Heart right ventricle (tissue), 16 donors: ENCODE results near the gene ATG16L1. TPM values are rescaled to one million over a fixed set of nuclear protein-coding genes. Genes with fewer than 3 reads are reported as not detected.

Experiments used
- ATAC-seq, 8 donors: fragments of 200-7000 bp; cut with Tn5 transposase; one replicate each; pipeline ENCODE4 v1.9.1; 2020; ENCODE audit warnings: mild to moderate bottlenecking in 8 of 8, moderate library complexity in 8 of 8, moderate number of reproducible peaks in 1 of 8
- DNase-seq, 2 donors: peaks; one replicate each; pipeline ENCODE4 v3.0.0-alpha.2; 2020
- H3K27ac ChIP-seq, 10 donors: fragments of 200-600 bp; sonication (generic) in 2 of 10; one replicate each; pipeline versions ENCODE4 v1.5.0 to v1.8.0; 2020 to 2022; ENCODE audit warnings: mild to moderate bottlenecking in 3 of 10
- H3K27me3 ChIP-seq, 7 donors: fragments of 200-600 bp; one replicate each; pipeline ENCODE4 v1.8.0; 2021 to 2022; ENCODE audit warnings: mild to moderate bottlenecking in 2 of 7
- H3K36me3 ChIP-seq, 9 donors: fragments of 200-600 bp; sonication (generic) in 1 of 9; one replicate each; pipeline versions ENCODE4 v1.5.0 to v1.8.0; 2020 to 2022; ENCODE audit warnings: mild to moderate bottlenecking in 2 of 9
- H3K4me1 ChIP-seq, 9 donors: fragments of 200-600 bp; sonication (generic) in 1 of 9; one replicate each; pipeline versions ENCODE4 v1.5.0 to v1.8.0; 2020 to 2022; ENCODE audit warnings: mild to moderate bottlenecking in 4 of 9
- H3K4me3 ChIP-seq, 10 donors: fragments of 200-600 bp; sonication (generic) in 2 of 10; one replicate each; pipeline versions ENCODE4 v1.5.0 to v1.8.0; 2020 to 2022; ENCODE audit warnings: mild to moderate bottlenecking in 7 of 10, moderate library complexity in 2 of 10
- H3K9me3 ChIP-seq, 11 donors: fragments of 200-600 bp in 10 of 11; sonication (generic) in 2 of 11; one replicate each; pipeline versions ENCODE4 v1.5.0 to v1.8.0; 2013 to 2022; ENCODE audit warnings: mild to moderate bottlenecking in 2 of 11, control low read depth in 1 of 11, moderate library complexity in 1 of 11
- WGBS, 2 donors: extraction: QIAGEN DNeasy Blood & Tissue Kit; methylation state at CpG; one replicate each; pipeline ENCODE4 v1.1.7; 2013; ENCODE audit warnings: inconsistent platforms in 1 of 2; 5-methylcytosine and 5-hydroxymethylcytosine counted together
- intact Hi-C, 10 donors: fragments of 100-400 bp; cut with DNase I; formaldehyde crosslinking; loops; one replicate each; pipeline versions ENCODE4 v1.11.1 to v1.14.2; 2022
- polyA plus RNA-seq, 2 donors: library from polyadenylated mRNA; stranded (reverse); fragments of 200-250 nt; gene quantifications; one replicate each; pipeline ENCODE4 v1.2.3, GENCODE V29; 2013
- total RNA-seq, 10 donors: library from RNA; stranded (reverse); fragmentation: NEBNext Ultra II Directional in 3 of 10; extraction: Animal tissue kit (Norgen Biotek cat#: 25700) in 3 of 10; gene quantifications; one replicate each; pipeline versions ENCODE4 v1.2.1 to v1.2.4, GENCODE V29; 2021 to 2023
- TF ChIP-seq, protein P1 (sequence below), 9 donors: fragments of 200-600 bp; sonication (generic) in 2 of 9; IDR thresholded peaks; one replicate each; pipeline versions ENCODE4 v1.5.0 to v1.8.0; 2021 to 2022; ENCODE audit warnings: antibody characterized with exemption in 9 of 9, mild to moderate bottlenecking in 5 of 9, moderate library complexity in 1 of 9
- donor health status: Arrhythmogenic right ventricular cardiomyopathy.
- donor health status: ischemic (EF 13 %, LVEDD 7.1; RV severe dilation, severe dysfunction).
- donor health status: healthy with polysubstance abuse.
- donor health status: DM: no; HTN: yes; CAD: no.
- donor health status: DM: no; HTN: no; CAD: no.
- donor health status: ischemic (EF 25% LVEDD 6.9; RV normal size, moderate dysfunction).
- donor health status: ischemic (EF 25% LVEDD 5.7; RV mildly dilated, moderate dysfunction).
- donor health status: healthy.
- donor health status: DM: yes; HTN: yes; CAD: no.
- donor health status: Ischemic cardiomyopathy.
- donor health status: ischemic (EF 35%, LVEDD 5.7; RV mildly dilated, moderate dysfunction).
- donor health status: nonischemic (EF 11% LVEDD 7.7; RV severe dilation, severe dysfunction).
- donor health status: DM: yes; HTN: yes; CAD: no.
- donor health status: PGD.
- donor health status: ischemic (EF 29% LVEDD 5.4; RV normal size, mild dysfunction).
- donor health status: nonischemic (EF 23%, LVEDD 6.1; RV moderate dilation, normal function).

The ATG16L1 gene
- total and polyA plus RNA-seq, 12 donors: 7.4 to 19.2 (median 15.5) TPM

DNA sequence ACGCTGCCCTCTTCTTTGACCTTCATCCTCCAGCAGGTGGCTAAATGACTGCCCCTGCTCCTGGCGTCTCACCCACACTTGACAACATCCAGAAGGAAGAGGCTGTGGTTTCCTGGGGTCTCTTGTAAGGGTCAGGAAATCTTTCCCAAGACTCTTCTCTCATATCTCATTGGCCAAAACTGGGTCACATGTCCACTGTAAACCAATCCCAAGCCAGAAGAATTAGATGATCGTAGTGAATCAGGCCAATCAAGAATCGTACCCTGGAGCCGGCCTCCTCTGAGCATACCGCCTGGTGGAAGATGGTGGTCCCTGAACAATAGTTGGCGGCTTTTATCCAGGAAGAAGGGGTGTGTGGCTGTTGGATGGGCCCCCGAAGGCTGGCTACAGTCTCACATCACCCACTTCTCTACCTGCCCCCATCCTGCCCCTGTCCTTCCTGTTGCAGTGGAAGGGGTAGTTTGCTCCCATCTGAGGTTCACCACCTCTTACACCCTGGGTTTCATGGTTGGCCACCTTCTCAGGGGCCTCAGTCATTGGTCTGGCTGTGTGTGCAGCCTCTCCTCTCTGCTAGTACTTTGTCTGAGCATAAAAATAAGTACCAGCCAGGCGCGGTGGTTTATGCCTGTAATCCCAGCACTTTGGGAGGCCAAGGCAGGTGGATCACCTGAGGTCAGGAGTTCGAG is 59.9 kb downstream of the ATG16L1 start:
- H3K4me1 ChIP-seq: no peaks in the 10 kb centered on the region
- no peaks in the 10 kb centered on the region for H3K9me3 ChIP-seq
- H3K36me3 ChIP-seq: no peaks in the 10 kb centered on the region
- intact Hi-C loops: no loop called here
- WGBS, 2 donors: 86 to 89% methylated on average over 11 of the region's 11 CpGs
- no peak overlapping the region for H3K27ac ChIP-seq
- H3K4me3 ChIP-seq: no peak overlapping the region
- H3K27me3 ChIP-seq: no peaks in the 10 kb centered on the region
- ATAC-seq (no peak), DNase-seq (no peak)
- TF ChIP-seq, protein P1, sequence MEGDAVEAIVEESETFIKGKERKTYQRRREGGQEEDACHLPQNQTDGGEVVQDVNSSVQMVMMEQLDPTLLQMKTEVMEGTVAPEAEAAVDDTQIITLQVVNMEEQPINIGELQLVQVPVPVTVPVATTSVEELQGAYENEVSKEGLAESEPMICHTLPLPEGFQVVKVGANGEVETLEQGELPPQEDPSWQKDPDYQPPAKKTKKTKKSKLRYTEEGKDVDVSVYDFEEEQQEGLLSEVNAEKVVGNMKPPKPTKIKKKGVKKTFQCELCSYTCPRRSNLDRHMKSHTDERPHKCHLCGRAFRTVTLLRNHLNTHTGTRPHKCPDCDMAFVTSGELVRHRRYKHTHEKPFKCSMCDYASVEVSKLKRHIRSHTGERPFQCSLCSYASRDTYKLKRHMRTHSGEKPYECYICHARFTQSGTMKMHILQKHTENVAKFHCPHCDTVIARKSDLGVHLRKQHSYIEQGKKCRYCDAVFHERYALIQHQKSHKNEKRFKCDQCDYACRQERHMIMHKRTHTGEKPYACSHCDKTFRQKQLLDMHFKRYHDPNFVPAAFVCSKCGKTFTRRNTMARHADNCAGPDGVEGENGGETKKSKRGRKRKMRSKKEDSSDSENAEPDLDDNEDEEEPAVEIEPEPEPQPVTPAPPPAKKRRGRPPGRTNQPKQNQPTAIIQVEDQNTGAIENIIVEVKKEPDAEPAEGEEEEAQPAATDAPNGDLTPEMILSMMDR (IDR thresholded peaks at IDR 0.05): no peak

DNA sequence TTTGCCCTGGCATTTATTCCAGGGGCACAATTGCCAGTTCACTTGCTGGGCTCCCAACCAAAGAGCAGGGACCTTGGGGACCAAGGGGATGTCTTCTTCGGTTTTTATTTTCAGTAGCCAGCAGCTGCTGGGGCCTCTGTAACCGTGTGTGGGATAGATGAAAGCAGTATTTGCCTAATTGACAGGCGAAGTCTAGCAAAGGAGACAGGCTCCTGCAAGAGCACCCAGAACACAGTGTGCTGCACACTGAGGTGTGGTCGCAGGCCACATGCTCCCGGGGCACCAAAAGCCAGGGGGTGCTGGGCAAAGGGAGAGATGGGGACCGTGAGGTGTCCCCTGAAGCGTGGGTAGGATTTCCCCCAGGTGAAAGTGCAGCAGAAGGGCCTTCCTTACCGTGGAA is 61.4 kb downstream of the ATG16L1 start:
- no peak overlapping the region for H3K4me3 ChIP-seq
- DNase-seq: no peak
- 77 to 80% methylated on average over 8 of the region's 8 CpGs for WGBS, 2 donors
- H3K4me1 ChIP-seq: no peaks in the 10 kb centered on the region
- H3K36me3 ChIP-seq: no peaks in the 10 kb centered on the region
- intact Hi-C loops: no loop called here
- ATAC-seq: no peak
- no peaks in the 10 kb centered on the region for H3K27me3 ChIP-seq
- H3K9me3 ChIP-seq: no peaks in the 10 kb centered on the region
- TF ChIP-seq, protein P1 (IDR thresholded peaks at IDR 0.05): no peak
- no peak overlapping the region for H3K27ac ChIP-seq

DNA sequence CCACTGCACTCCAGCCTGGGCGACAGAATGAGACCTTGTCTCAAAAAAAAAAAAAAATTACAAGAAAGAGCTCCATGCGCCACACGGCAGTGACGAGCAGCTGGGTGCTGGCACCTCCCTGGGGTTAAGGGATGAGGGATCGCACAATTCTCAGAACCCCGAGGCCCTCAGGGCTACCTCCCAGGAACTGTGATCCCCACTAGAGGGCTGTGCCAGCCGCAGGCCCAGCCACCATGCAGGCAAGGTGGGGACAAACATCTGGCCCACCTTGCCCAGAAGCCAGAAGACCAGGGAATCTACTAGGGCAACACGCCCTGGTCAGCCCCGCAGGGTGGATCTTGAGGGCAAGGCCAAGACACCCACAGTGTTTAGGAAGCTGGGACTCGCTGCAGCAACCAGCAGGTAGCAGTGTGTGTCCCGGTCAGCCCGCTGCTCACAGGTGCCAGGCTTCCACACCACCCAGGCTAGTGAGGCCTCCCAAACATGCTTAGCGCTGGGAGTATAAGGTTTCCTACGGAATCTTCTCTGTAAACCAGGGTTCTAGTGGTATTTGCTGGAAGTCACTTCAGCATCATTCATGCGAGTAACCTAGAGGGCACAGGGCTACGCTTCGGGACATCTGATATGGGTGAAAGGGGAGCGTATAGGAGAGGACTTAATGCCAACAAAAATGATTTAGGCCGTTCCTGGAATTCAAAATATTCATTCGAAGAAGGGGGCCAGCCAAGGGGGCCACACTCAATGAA is 62.9 kb downstream of the ATG16L1 start:
- TF ChIP-seq, protein P1 (IDR thresholded peaks at IDR 0.05): no peak
- no peak overlapping the region for H3K27ac ChIP-seq
- DNase-seq (no peak), ATAC-seq (no peak)
- no peak overlapping the region for H3K4me3 ChIP-seq
- no peaks in the 10 kb centered on the region for H3K9me3 ChIP-seq
- peaks cover 0 to 2% (median 0%) of the 10 kb centered on the region in 7 donors for H3K27me3 ChIP-seq
- intact Hi-C loops: no loop called here
- WGBS, 2 donors: 93 to 94% methylated on average over 20 of the region's 20 CpGs
- no peaks in the 10 kb centered on the region for H3K36me3 ChIP-seq
- no peaks in the 10 kb centered on the region for H3K4me1 ChIP-seq

DNA sequence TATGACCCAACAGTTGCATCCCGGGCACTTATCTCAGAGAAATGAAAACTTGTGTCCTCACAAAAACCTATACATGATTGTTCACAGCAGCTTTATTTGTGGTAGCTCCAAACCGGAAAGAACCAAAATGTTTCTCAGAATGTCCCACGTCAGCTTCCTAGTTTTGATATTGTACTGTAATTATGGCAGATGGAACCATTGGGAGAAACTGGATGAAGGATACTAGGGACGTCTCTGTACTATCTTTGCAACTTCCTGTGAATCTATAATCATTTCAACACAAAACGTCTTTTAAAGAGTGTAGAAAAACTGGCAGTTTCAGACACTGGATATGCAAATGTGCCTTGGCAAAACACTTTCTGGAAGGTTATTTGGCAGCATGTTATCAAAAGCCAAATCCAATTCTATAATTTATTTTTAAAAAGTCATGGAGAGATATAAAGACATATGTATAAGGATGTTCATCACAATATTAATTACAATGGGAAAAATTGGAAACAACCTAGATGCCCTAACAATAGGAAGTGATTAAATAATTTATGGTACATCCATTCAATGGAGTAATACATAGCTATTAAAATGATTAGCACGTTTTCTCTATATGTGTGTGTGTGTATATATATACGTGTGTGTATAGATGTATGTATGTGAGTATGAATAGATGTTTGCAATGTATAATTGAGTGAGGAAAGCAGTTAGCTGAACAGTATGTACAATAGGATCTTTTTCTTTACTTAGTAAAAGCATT is 65.9 kb downstream of the ATG16L1 start:
- Histone ChIP-seq H3K4me1 (no peaks in the 10 kb centered on the region), H3K27ac (no peak overlapping the region), H3K4me3 (no peak overlapping the region), H3K36me3 (no peaks in the 10 kb centered on the region), H3K27me3 (peaks cover 0 to 20% (median 0%) of the 10 kb centered on the region in 7 donors), H3K9me3 (no peaks in the 10 kb centered on the region)
- DNase-seq: no peak
- TF ChIP-seq, protein P1 (IDR thresholded peaks at IDR 0.05): no peak
- intact Hi-C loops: no loop called here
- WGBS, 2 donors: 65 to 69% methylated on average over 7 of the region's 7 CpGs
- no peak for ATAC-seq
